PC-9 (cell line): ENCODE measurements around the gene BMP8B. TPM values are rescaled to one million over a fixed set of nuclear protein-coding genes. Genes with fewer than 3 reads are reported as not detected.

ENCODE experiments used
- BruUV-seq: library from RNA; stranded (reverse); fragments of 400-500 nt; replicated peaks from 2 replicates; lab custom pipeline; 2021; lab: Mats Ljungman, UMichigan
- CTCF ChIA-PET: fragments of 300-600 bp; sonication (Branson Sonifier 250); formaldehyde crosslinking; loops from one replicate; lab custom pipeline; 2022; ENCODE audit warnings: antibody characterized with exemption; lab: Charles Lee
- POLR2A ChIA-PET: fragments of 300-600 bp; sonication (Branson Sonifier 250); formaldehyde crosslinking; loops from one replicate; lab custom pipeline; 2022; ENCODE audit warnings: antibody characterized with exemption; ENCODE audit not compliant: unreplicated experiment; lab: Charles Lee
- DNase-seq, 2 experiments: peaks; one replicate each; pipeline versions ENCODE4 v3.0.0 to v3.0.0-alpha.2; 2015 to 2022; ENCODE audit warnings: mixed read lengths in 1 of 2
- H2AFZ ChIP-seq: fragments of 200-600 bp; sonication (generic); 2 replicates; pipeline ENCODE4 v1.8.1; 2017; ENCODE audit warnings: antibody characterized with exemption
- H3F3A ChIP-seq: fragments of 200-600 bp; sonication (generic); 2 replicates; pipeline ENCODE4 v1.8.1; 2017; ENCODE audit warnings: antibody characterized with exemption, mild to moderate bottlenecking, low read depth; ENCODE audit not compliant: insufficient read depth
- H3K27ac ChIP-seq: fragments of 200-600 bp; sonication (generic); 2 replicates; pipeline ENCODE4 v1.6.1; 2016; ENCODE audit warnings: mixed run types
- H3K27me3 ChIP-seq: fragments of 200-600 bp; sonication (generic); 2 replicates; pipeline ENCODE4 v1.6.1; 2016; ENCODE audit warnings: low read depth, mixed run types; ENCODE audit not compliant: insufficient read depth
- H3K36me3 ChIP-seq: fragments of 200-600 bp; sonication (generic); 2 replicates; pipeline ENCODE4 v1.6.1; 2016; ENCODE audit warnings: low read depth, mixed run types
- H3K4me1 ChIP-seq: fragments of 200-600 bp; sonication (generic); replicated peaks from 2 replicates; pipeline ENCODE4 v1.6.1; 2016; ENCODE audit warnings: mixed run types; ENCODE audit not compliant: insufficient read depth
- H3K4me2 ChIP-seq: fragments of 200-600 bp; sonication (generic); 2 replicates; pipeline ENCODE4 v1.6.1; 2017; ENCODE audit warnings: mixed run types
- H3K4me3 ChIP-seq: fragments of 200-600 bp; sonication (generic); 2 replicates; pipeline ENCODE4 v1.6.1; 2016; ENCODE audit warnings: mixed run types
- H3K79me2 ChIP-seq: fragments of 200-600 bp; sonication (generic); 2 replicates; pipeline ENCODE4 v1.6.1; 2017; ENCODE audit warnings: low read depth, mixed run types
- H3K9me2 ChIP-seq: fragments of 200-600 bp; sonication (generic); 2 replicates; pipeline ENCODE4 v1.8.1; 2017; ENCODE audit warnings: mild to moderate bottlenecking; ENCODE audit not compliant: insufficient read depth
- H3K9me3 ChIP-seq: fragments of 200-600 bp; sonication (generic); 2 replicates; pipeline ENCODE4 v1.8.1; 2016; ENCODE audit warnings: low read depth; ENCODE audit not compliant: insufficient read depth
- H4K20me1 ChIP-seq: fragments of 200-600 bp; sonication (generic); 2 replicates; pipeline ENCODE4 v1.8.1; 2017; ENCODE audit not compliant: insufficient read depth
- EZH2 ChIP-seq: fragments of 200-600 bp; sonication (generic); IDR thresholded peaks from 2 replicates; pipeline ENCODE4 v1.8.0; 2017; ENCODE audit warnings: antibody characterized with exemption, low read depth
- intact Hi-C: fragments of 100-400 bp; cut with micrococcal nuclease; formaldehyde crosslinking; loops from one replicate; pipeline ENCODE4 v1.10.0; 2022; ENCODE audit not compliant: unreplicated experiment
- total RNA-seq: library from RNA; stranded (reverse); gene quantifications from 2 replicates; pipeline ENCODE4 v1.2.3, GENCODE V29; 2021
- TF ChIP-seq, protein P1 (sequence below): fragments of 200-600 bp; sonication (generic); conservative IDR thresholded peaks from 2 replicates; pipeline ENCODE4 v1.6.1; 2017; ENCODE audit warnings: mixed run types, antibody characterized with exemption, mild to moderate bottlenecking, moderate library complexity

Gene BMP8B
- total RNA-seq, 1 experiment from 2014 or later, result 2.4 TPM

DNA sequence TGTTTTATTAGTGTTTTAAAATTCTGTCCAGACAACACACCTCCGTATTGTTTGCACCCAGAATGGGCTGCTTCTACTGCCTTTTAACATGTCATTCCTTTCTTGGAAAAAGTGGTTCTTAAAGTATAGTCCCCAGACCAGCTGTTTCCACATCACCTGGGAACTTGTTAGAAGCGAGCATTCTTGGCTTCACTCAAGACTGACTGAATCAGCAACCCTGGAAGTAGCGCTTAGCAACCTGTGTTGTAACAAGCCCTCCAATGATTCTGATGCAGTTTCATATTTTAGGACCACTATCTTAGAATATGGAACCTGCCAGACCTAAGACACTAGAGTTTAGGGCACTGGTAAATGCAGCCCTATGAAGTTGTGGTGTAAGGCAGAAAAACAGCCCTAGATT is 55.9 kb downstream of the BMP8B start:
- H3K9me2 ChIP-seq, result no peaks in the 10 kb centered on the region
- H3K27me3 ChIP-seq, result peaks cover 30% of the 10 kb centered on the region
- no peaks in the 10 kb centered on the region for H3K79me2 ChIP-seq
- ChIA-PET POLR2A (no interaction called here), CTCF (no interaction called here)
- BruUV-seq, result no TSS peak
- H3K4me3 ChIP-seq, result no peak overlapping the region
- H4K20me1 ChIP-seq, result no peaks in the 10 kb centered on the region
- H3K9me3 ChIP-seq, result no peaks in the 10 kb centered on the region
- H3K36me3 ChIP-seq, result no peaks in the 10 kb centered on the region
- no peak overlapping the region for H3K4me2 ChIP-seq
- H3F3A ChIP-seq, result no peaks in the 10 kb centered on the region
- H3K4me1 ChIP-seq, result no peaks in the 10 kb centered on the region
- intact Hi-C loops, result no loop called here
- TF ChIP-seq, protein P1, sequence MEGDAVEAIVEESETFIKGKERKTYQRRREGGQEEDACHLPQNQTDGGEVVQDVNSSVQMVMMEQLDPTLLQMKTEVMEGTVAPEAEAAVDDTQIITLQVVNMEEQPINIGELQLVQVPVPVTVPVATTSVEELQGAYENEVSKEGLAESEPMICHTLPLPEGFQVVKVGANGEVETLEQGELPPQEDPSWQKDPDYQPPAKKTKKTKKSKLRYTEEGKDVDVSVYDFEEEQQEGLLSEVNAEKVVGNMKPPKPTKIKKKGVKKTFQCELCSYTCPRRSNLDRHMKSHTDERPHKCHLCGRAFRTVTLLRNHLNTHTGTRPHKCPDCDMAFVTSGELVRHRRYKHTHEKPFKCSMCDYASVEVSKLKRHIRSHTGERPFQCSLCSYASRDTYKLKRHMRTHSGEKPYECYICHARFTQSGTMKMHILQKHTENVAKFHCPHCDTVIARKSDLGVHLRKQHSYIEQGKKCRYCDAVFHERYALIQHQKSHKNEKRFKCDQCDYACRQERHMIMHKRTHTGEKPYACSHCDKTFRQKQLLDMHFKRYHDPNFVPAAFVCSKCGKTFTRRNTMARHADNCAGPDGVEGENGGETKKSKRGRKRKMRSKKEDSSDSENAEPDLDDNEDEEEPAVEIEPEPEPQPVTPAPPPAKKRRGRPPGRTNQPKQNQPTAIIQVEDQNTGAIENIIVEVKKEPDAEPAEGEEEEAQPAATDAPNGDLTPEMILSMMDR, result no peak
- no peak for TF ChIP-seq EZH2
- no peak for DNase-seq
- H2AFZ ChIP-seq, result no peak overlapping the region
- no peak overlapping the region for H3K27ac ChIP-seq

DNA sequence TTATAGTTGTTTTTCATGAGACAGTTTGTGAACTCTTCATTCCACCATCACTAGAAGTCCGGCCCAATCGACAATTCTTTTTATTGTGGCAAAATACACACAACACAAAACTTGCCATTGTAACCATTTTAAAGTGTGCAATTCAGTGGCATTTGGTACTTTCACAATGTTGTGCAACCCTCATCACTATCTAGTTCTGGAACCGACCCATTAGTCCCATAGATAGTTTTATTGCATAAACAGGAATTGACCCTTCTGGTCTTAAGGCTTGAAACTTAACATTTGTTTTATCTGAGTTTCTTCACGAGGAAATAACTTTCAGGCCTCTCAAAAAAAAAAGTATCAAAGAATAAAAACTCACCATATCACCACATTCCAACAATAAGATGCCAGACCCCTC is 58.8 kb downstream of the BMP8B start:
- Histone ChIP-seq H3K9me2 (no peaks in the 10 kb centered on the region), H3K27me3 (peaks cover 30% of the 10 kb centered on the region), H2AFZ (no peak overlapping the region), H4K20me1 (no peaks in the 10 kb centered on the region), H3F3A (no peaks in the 10 kb centered on the region), H3K9me3 (no peaks in the 10 kb centered on the region), H3K4me1 (no peaks in the 10 kb centered on the region), H3K36me3 (no peaks in the 10 kb centered on the region), H3K79me2 (no peaks in the 10 kb centered on the region), H3K27ac (no peak overlapping the region), H3K4me2 (no peak overlapping the region), H3K4me3 (no peak overlapping the region)
- ChIA-PET CTCF (interaction anchor here (0.5 kb wide), 1 partner anchor 347 kb away, joined by 3 read pairs; no protein-coding TSS in a partner anchor), POLR2A (no interaction called here)
- intact Hi-C loops, result no loop called here
- TF ChIP-seq, protein P1, result no peak
- TF ChIP-seq EZH2, result no peak
- no TSS peak for BruUV-seq
- no peak for DNase-seq

DNA sequence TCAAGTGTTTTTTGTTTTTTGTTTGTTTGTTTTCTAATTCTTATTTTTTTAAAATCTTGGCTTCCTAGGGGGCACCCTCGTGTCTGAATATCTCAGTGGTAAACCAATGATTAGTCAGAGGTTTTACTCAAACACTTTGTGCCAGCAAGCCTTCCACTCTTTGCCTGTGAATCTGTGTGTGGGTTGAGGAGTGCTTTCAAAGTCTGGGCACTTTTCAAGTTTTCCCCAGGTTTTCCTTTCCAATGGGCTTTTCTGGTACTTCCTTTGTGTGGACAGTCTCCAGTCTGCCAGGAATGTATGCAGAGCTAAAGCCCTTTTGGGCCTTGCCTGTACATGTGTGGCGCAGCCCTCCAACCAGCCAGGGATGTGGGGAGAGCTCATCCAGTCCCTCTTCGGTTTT is 59.6 kb downstream of the BMP8B start:
- no peaks in the 10 kb centered on the region for H3F3A ChIP-seq
- no peak overlapping the region for H2AFZ ChIP-seq
- no peak for DNase-seq
- H3K4me3 ChIP-seq, result no peak overlapping the region
- BruUV-seq, result no TSS peak
- CTCF ChIA-PET, result no interaction called here
- intact Hi-C loops, result no loop called here
- H3K4me2 ChIP-seq, result no peak overlapping the region
- no peak overlapping the region for H3K27ac ChIP-seq
- H3K9me3 ChIP-seq, result no peaks in the 10 kb centered on the region
- H3K9me2 ChIP-seq, result no peaks in the 10 kb centered on the region
- H4K20me1 ChIP-seq, result no peaks in the 10 kb centered on the region
- peaks cover 22% of the 10 kb centered on the region for H3K27me3 ChIP-seq
- POLR2A ChIA-PET, result no interaction called here
- H3K79me2 ChIP-seq, result no peaks in the 10 kb centered on the region
- no peaks in the 10 kb centered on the region for H3K4me1 ChIP-seq
- no peaks in the 10 kb centered on the region for H3K36me3 ChIP-seq
- TF ChIP-seq, protein P1, result no peak
- no peak for TF ChIP-seq EZH2
